Heart left ventricle (tissue), 16 donors: Measurements from ENCODE around the gene RBBP5. TPM values are rescaled to one million over a fixed set of nuclear protein-coding genes. Genes with fewer than 3 reads are reported as not detected.
"Not testable (repeated sequence)": the region's sequence is repeated elsewhere in the genome, so short reads cannot be mapped to it uniquely, and the experiment has no call there.

Source experiments
- ATAC-seq, 4 donors: fragments of 200-7000 bp; cut with Tn5 transposase; one replicate each; pipeline ENCODE4 v1.9.1; 2020 to 2022; ENCODE audit warnings: moderate library complexity in 4 of 4, mild to moderate bottlenecking in 3 of 4, moderate number of reproducible peaks in 1 of 4
- DNase-seq, 5 donors: peaks; one replicate each; pipeline ENCODE4 v3.0.0-alpha.2; 2020
- H3K27ac ChIP-seq, 12 donors: fragments of 200-600 bp; sonication (generic) in 4 of 12; one replicate each; pipeline versions ENCODE4 v1.5.0 to v1.8.0; 2016 to 2022; ENCODE audit warnings: mild to moderate bottlenecking in 2 of 12
- H3K27me3 ChIP-seq, 9 donors: fragments of 200-600 bp; sonication (generic) in 2 of 9; one replicate each; pipeline versions ENCODE4 v1.5.1 to v1.8.0; 2016 to 2022; ENCODE audit warnings: mild to moderate bottlenecking in 3 of 9
- H3K36me3 ChIP-seq, 9 donors: fragments of 200-600 bp; sonication (generic) in 2 of 9; one replicate each; pipeline versions ENCODE4 v1.5.0 to v1.8.0; 2018 to 2022; ENCODE audit warnings: mild to moderate bottlenecking in 2 of 9
- H3K4me1 ChIP-seq, 12 donors: fragments of 200-600 bp; sonication (generic) in 4 of 12; one replicate each; pipeline versions ENCODE4 v1.5.0 to v1.8.0; 2016 to 2022; ENCODE audit warnings: mild to moderate bottlenecking in 3 of 12
- H3K4me3 ChIP-seq, 12 donors: fragments of 200-600 bp; sonication (generic) in 4 of 12; one replicate each; pipeline versions ENCODE4 v1.5.0 to v1.8.0; 2017 to 2022; ENCODE audit warnings: mild to moderate bottlenecking in 9 of 12, moderate library complexity in 4 of 12
- H3K9me3 ChIP-seq, 12 donors: fragments of 200-600 bp; sonication (generic) in 4 of 12; one replicate each; pipeline versions ENCODE4 v1.5.0 to v1.8.0; 2016 to 2022; ENCODE audit warnings: mild to moderate bottlenecking in 1 of 12
- POLR2A ChIP-seq, 2 donors: fragments of 450-650 bp; IDR thresholded peaks; one replicate each; pipeline ENCODE4 v1.6.1; 2017; ENCODE audit warnings: antibody characterized with exemption in 2 of 2, mild to moderate bottlenecking in 2 of 2, moderate library complexity in 2 of 2
- WGBS, 4 donors: extraction: QIAGEN DNeasy Blood & Tissue Kit in 2 of 4; methylation state at CpG; one replicate each; pipeline versions ENCODE4 v1.1.5 to v1.1.7; 2013 to 2018; 5-methylcytosine and 5-hydroxymethylcytosine counted together
- intact Hi-C, 10 donors: fragments of 100-400 bp; cut with DNase I; formaldehyde crosslinking; loops; one replicate each; pipeline versions ENCODE4 v1.11.1 to v1.14.2; 2022
- polyA plus RNA-seq, 2 donors: library from polyadenylated mRNA; stranded (reverse); fragments of 200-250 nt; gene quantifications; one replicate each; pipeline ENCODE4 v1.2.3, GENCODE V29; 2013
- total RNA-seq, 9 donors: library from RNA; depleted of rRNA in 2 of 9; stranded (reverse); fragments of >200 nt in 2 of 9; fragmentation: NEBNext Ultra II Directional in 3 of 9; extraction: Animal tissue kit (Norgen Biotek cat#: 25700) in 3 of 9; gene quantifications; one replicate each; pipeline versions ENCODE4 v1.1.0 to v1.2.4, GENCODE V29; 2016 to 2023
- TF ChIP-seq, protein P1 (sequence below), 12 donors: fragments of 200-600 bp; sonication (generic) in 4 of 12; IDR thresholded peaks; one replicate each; pipeline versions ENCODE4 v1.5.0 to v1.8.0; 2018 to 2022; ENCODE audit warnings: antibody characterized with exemption in 12 of 12, mild to moderate bottlenecking in 5 of 12
- donor health status: ischemic (EF 13 %, LVEDD 7.1; RV severe dilation, severe dysfunction).
- donor health status: healthy with polysubstance abuse.
- donor health status: DM: no; HTN: yes; CAD: no.
- donor health status: DM: no; HTN: no; CAD: no.
- donor health status: ischemic (EF 25% LVEDD 6.9; RV normal size, moderate dysfunction).
- donor health status: ischemic (EF 25% LVEDD 5.7; RV mildly dilated, moderate dysfunction).
- donor health status: healthy.
- donor health status: DM: yes; HTN: yes; CAD: no.
- donor health status: ischemic (EF 35%, LVEDD 5.7; RV mildly dilated, moderate dysfunction).
- donor health status: nonischemic (EF 11% LVEDD 7.7; RV severe dilation, severe dysfunction).
- donor health status: DM: yes; HTN: yes; CAD: no.
- donor health status: PGD.
- donor health status: ischemic (EF 29% LVEDD 5.4; RV normal size, mild dysfunction).
- donor health status: nonischemic (EF 23%, LVEDD 6.1; RV moderate dilation, normal function).

RBBP5 gene
- total and polyA plus RNA-seq, 11 donors, result 3.8 to 12.1 (median 9.5) TPM

GRCh38 chr1:205158048-205158616 is 36.4 kb upstream of the RBBP5 start:
- H3K27me3 ChIP-seq, result no peaks in the 10 kb centered on the region
- 92 to 96% (median 95%) methylated on average over 2 of the region's 2 CpGs for whole genome bisulfite sequencing, 4 donors
- H3K36me3 ChIP-seq, result peaks cover 0 to 100% (median 98%) of the 10 kb centered on the region in 9 donors
- peaks cover 0 to 13% (median 0%) of the 10 kb centered on the region in 12 donors for H3K9me3 ChIP-seq
- H3K27ac ChIP-seq, result no peak overlapping the region
- H3K4me1 ChIP-seq, result peaks cover 0 to 5% (median 0%) of the 10 kb centered on the region in 12 donors
- TF ChIP-seq, protein P1, sequence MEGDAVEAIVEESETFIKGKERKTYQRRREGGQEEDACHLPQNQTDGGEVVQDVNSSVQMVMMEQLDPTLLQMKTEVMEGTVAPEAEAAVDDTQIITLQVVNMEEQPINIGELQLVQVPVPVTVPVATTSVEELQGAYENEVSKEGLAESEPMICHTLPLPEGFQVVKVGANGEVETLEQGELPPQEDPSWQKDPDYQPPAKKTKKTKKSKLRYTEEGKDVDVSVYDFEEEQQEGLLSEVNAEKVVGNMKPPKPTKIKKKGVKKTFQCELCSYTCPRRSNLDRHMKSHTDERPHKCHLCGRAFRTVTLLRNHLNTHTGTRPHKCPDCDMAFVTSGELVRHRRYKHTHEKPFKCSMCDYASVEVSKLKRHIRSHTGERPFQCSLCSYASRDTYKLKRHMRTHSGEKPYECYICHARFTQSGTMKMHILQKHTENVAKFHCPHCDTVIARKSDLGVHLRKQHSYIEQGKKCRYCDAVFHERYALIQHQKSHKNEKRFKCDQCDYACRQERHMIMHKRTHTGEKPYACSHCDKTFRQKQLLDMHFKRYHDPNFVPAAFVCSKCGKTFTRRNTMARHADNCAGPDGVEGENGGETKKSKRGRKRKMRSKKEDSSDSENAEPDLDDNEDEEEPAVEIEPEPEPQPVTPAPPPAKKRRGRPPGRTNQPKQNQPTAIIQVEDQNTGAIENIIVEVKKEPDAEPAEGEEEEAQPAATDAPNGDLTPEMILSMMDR (IDR thresholded peaks at IDR 0.05), result no peak
- no peak for TF ChIP-seq POLR2A (IDR thresholded peaks at IDR 0.05)
- intact Hi-C loops, result no loop called here
- no peak for ATAC-seq
- no peak for DNase-seq
- no peak overlapping the region for H3K4me3 ChIP-seq

DNA sequence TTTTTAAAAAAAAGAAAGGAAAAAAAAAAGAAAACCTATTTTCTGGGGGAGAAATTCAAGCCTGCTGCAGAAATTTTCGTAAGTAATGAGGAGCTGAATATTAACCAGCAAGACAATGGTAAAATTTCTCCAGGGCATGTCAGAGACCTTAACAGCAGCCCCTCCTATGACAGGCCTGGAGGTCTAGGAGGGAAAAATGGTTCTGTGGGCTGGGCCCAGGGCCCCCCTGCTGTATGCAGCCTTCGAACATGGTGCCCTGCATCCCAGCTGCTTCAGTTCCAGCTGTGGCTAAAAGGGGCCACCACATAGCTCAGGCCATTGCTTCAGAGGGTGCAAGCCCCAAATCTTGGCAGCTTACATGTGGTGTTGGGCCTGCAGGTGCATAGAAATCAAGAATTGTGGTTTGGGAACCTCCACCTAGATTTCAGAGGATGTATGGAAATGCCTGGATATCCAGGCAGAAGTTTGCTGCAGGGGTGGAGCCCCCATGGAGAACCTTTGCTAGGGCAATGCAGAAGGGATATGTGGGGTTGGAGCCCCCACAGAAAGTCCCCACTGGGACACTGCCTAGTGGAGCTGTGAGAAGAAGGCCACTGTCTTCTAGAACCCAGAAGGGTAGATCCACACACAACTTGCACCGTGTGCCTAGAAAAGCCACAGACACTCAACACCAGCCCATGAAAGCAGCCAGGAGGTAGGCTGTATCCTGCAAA is 34.0 kb upstream of the RBBP5 start:
- intact Hi-C loops, result not testable (repeated sequence)
- 64 to 96% (median 84%) methylated on average over 3 of the region's 3 CpGs for WGBS, 4 donors

GRCh38 chr1:205152505-205152904 is 30.7 kb upstream of the RBBP5 start:
- Histone ChIP-seq H3K27ac (no peak overlapping the region), H3K36me3 (peaks cover 0 to 98% (median 82%) of the 10 kb centered on the region in 9 donors), H3K27me3 (no peaks in the 10 kb centered on the region), H3K9me3 (peaks cover 0 to 13% (median 0%) of the 10 kb centered on the region in 12 donors), H3K4me1 (peaks cover 0 to under 1% (median 0%) of the 10 kb centered on the region in 12 donors), H3K4me3 (no peak overlapping the region)
- TF ChIP-seq, protein P1 (IDR thresholded peaks at IDR 0.05), result no peak
- no peak for TF ChIP-seq POLR2A (IDR thresholded peaks at IDR 0.05)
- no peak for ATAC-seq
- intact Hi-C loops, result no loop called here
- no peak for DNase-seq
- 97 to 98% (median 97%) methylated on average over 4 of the region's 4 CpGs for WGBS, 4 donors

More for the DNA sequence above, 34.0 kb upstream of the RBBP5 start:
- H3K4me3 ChIP-seq, DNase-seq, ATAC-seq, H3K27ac ChIP-seq, H3K27me3 ChIP-seq, H3K4me1 ChIP-seq: not testable (repeated sequence)
- Histone ChIP-seq H3K36me3 (peaks cover 0 to 98% (median 86%) of the 10 kb centered on the region in 9 donors), H3K9me3 (peaks cover 0 to 13% (median 0%) of the 10 kb centered on the region in 12 donors)

GRCh38 chr1:205150651-205151428 is 29.1 kb upstream of the RBBP5 start:
- WGBS, 4 donors, result 72 to 92% (median 86%) methylated on average over 5 of the region's 5 CpGs
- intact Hi-C loops, result no loop called here
- Histone ChIP-seq H3K36me3 (peaks cover 0 to 98% (median 78%) of the 10 kb centered on the region in 9 donors), H3K9me3 (peaks cover 0 to 4% (median 0%) of the 10 kb centered on the region in 12 donors), H3K27ac (no peak overlapping the region), H3K4me1 (peaks cover 0 to 4% (median 0%) of the 10 kb centered on the region in 12 donors), H3K27me3 (no peaks in the 10 kb centered on the region), H3K4me3 (no peak overlapping the region)
- TF ChIP-seq POLR2A (IDR thresholded peaks at IDR 0.05), result no peak
- TF ChIP-seq, protein P1 (IDR thresholded peaks at IDR 0.05), result no peak
- peak in 1 of 5 donors; percentile 18 for DNase-seq
- peak in 3 of 4 donors; percentile 20 to 62 (median 22) for ATAC-seq
